ENCODE measurements around the gene ETNK2.

The ETNK2 gene

GRCh38 chr1:204151552-204152309 lies at the start of gene ETNK2:
TSS of gene ETNK2 (minus strand) at chr1:204152044. CDS start at chr1:204151852, 192 bp downstream.
- peak; percentile 64 for DNase-seq

GRCh38 chr1:204201348-204202040 lies 49.6 kb upstream of the ETNK2 start:
- DNase-seq = no peak

GRCh38 chr1:204199579-204199978 lies 47.7 kb upstream of the ETNK2 start:
- no peak for DNase-seq

GRCh38 chr1:204198348-204199340 lies 46.8 kb upstream of the ETNK2 start:
- no peak for DNase-seq

- no peak for DNase-seq
These were observed 45.2 kb upstream of the ETNK2 start for GRCh38 chr1:204197068-204197467.

- DNase-seq = no peak
These were observed 44.4 kb upstream of the ETNK2 start, which contains the start of gene KISS1 for GRCh38 chr1:204196068-204196795. TSS of gene KISS1 (minus strand) at chr1:204196491. CDS start at chr1:204192876, 3,615 bp downstream.

GRCh38 chr1:204194771-204195170 lies 42.9 kb upstream of the ETNK2 start:
- no peak for DNase-seq

GRCh38 chr1:204194080-204194479 lies 42.2 kb upstream of the ETNK2 start:
- DNase-seq = no peak

GRCh38 chr1:204192589-204193352 lies 40.9 kb upstream of the ETNK2 start:
- DNase-seq = no peak

- no peak for DNase-seq
These were observed 40.2 kb upstream of the ETNK2 start for GRCh38 chr1:204192046-204192445.

- DNase-seq = no peak
These were observed 39.6 kb upstream of the ETNK2 start for GRCh38 chr1:204191456-204191855.

GRCh38 chr1:204190212-204191211 lies 38.7 kb upstream of the ETNK2 start:
- peak; percentile 30 for DNase-seq

- DNase-seq = no peak
These were observed 37.3 kb upstream of the ETNK2 start for GRCh38 chr1:204188959-204189639.

- no peak for DNase-seq
These were observed 34.8 kb upstream of the ETNK2 start for GRCh38 chr1:204186597-204186996.

GRCh38 chr1:204181116-204181515 lies 29.3 kb upstream of the ETNK2 start:
- no peak for DNase-seq

GRCh38 chr1:204180133-204180532 lies 28.3 kb upstream of the ETNK2 start:
- DNase-seq = no peak

GRCh38 chr1:204178487-204179281 lies 26.8 kb upstream of the ETNK2 start:
- no peak for DNase-seq

GRCh38 chr1:204177133-204177532 lies 25.3 kb upstream of the ETNK2 start:
- DNase-seq = no peak

GRCh38 chr1:204176049-204176448 lies 24.2 kb upstream of the ETNK2 start:
- no peak for DNase-seq

All from CD4-positive, alpha-beta T cell treated with Interleukin-15 for 1 hour (primary cell).